SU-DHL-6 (cell line): ENCODE results near the gene MKX.

Source experiments
- H2AFZ ChIP-seq: fragments of 200-600 bp; sonication (generic); 2 replicates; pipeline ENCODE4 v1.6.1; 2014; ENCODE audit warnings: low read depth, mild to moderate bottlenecking, moderate library complexity, mixed read lengths, antibody characterized with exemption, low read length; ENCODE audit not compliant: severe bottlenecking
- H3F3A ChIP-seq: fragments of 200-600 bp; shearing (Covaris generic); 2 replicates; pipeline ENCODE4 v1.6.0; 2016; ENCODE audit warnings: antibody characterized with exemption, mild to moderate bottlenecking; ENCODE audit not compliant: insufficient read depth
- H3K27ac ChIP-seq: fragments of 200-600 bp; sonication (generic); 2 replicates; pipeline ENCODE4 v1.5.1; 2016; ENCODE audit warnings: low read depth, mild to moderate bottlenecking, low read length, moderate library complexity, mixed read lengths
- H3K27me3 ChIP-seq: fragments of 200-600 bp; sonication (generic), shearing (Covaris generic); 2 replicates; pipeline ENCODE4 v1.6.0; 2014; ENCODE audit warnings: mild to moderate bottlenecking, low read length
- H3K36me3 ChIP-seq: fragments of 200-600 bp; sonication (generic); 2 replicates; pipeline ENCODE4 v1.6.1; 2014; ENCODE audit warnings: mild to moderate bottlenecking, low read length, mixed read lengths
- H3K4me2 ChIP-seq: fragments of 300-600, 200-600 bp; shearing (Covaris generic), sonication (generic); 2 replicates; pipeline ENCODE4 v1.6.0; 2014; ENCODE audit warnings: low read length, low read depth, mild to moderate bottlenecking; ENCODE audit not compliant: poor library complexity, severe bottlenecking
- H3K4me3 ChIP-seq: fragments of 200-600 bp; sonication (generic); 2 replicates; pipeline ENCODE4 v1.5.1; 2014; ENCODE audit warnings: antibody characterized with exemption, low read length, mild to moderate bottlenecking, mixed read lengths; ENCODE audit not compliant: insufficient read depth, poor library complexity, severe bottlenecking
- H3K79me2 ChIP-seq: fragments of 200-600 bp; sonication (generic); 2 replicates; pipeline ENCODE4 v1.6.1; 2014; ENCODE audit warnings: mild to moderate bottlenecking, low read length, moderate library complexity; ENCODE audit not compliant: insufficient read depth
- H3K9ac ChIP-seq: fragments of 200-600 bp; sonication (generic); 2 replicates; pipeline ENCODE4 v1.7.0; 2014; ENCODE audit warnings: mild to moderate bottlenecking, low read length
- H3K9me2 ChIP-seq: fragments of 200-600 bp; sonication (generic); replicated peaks from 2 replicates; pipeline ENCODE4 v1.6.1; 2014; ENCODE audit warnings: low read length; ENCODE audit not compliant: insufficient read depth
- H3K9me3 ChIP-seq: fragments of 200-600 bp; sonication (generic); 2 replicates; pipeline ENCODE4 v1.6.1; 2014; ENCODE audit warnings: low read length, mixed read lengths; ENCODE audit not compliant: insufficient read depth
- H4K20me1 ChIP-seq: fragments of 200-600 bp; sonication (generic); 2 replicates; pipeline ENCODE4 v1.6.1; 2014; ENCODE audit warnings: low read depth, mild to moderate bottlenecking, antibody characterized with exemption, low read length, moderate library complexity, mixed read lengths
- EZH2phosphoT487 ChIP-seq: fragments of 200-600 bp; sonication (generic), shearing (Covaris generic); conservative IDR thresholded peaks from 2 replicates; pipeline ENCODE4 v1.6.1; 2018; ENCODE audit warnings: mild to moderate bottlenecking, antibody characterized with exemption, low read length, moderate library complexity, mixed read lengths
- TF ChIP-seq, protein P1 (sequence below): fragments of 200-600 bp; sonication (generic); IDR thresholded peaks from one replicate; pipeline ENCODE4 v1.5.1; 2017; ENCODE audit warnings: antibody characterized with exemption, mild to moderate bottlenecking, low read length, moderate library complexity; ENCODE audit not compliant: insufficient read depth, poor library complexity, severe bottlenecking

The MKX gene

DNA sequence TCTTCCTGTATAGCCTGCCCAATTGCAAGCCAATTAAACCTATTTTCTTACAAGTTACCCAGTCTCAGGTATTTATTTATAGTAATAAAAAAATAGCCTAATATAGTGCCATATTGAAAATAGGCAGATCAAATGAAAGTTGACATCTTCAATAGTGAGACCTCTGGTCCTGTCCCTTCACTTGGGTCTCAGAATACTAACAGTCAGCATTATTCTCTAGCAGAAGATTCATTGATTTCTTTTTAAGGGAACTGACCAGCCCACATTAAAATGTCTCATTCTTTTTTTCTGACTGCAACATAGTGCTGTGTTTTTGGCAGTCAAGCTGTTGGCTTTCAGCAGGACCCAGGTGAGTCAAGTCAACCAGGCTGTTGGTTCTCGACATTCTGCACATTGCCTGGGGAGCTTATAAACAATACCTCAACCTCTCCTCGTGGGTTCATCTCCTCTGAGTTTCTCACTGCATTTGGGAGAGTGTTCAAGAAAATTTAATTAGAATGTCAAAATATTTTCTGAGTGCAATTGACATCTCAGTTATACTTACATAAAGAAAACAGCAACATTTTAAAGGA lies 109.8 kb downstream of the MKX start:
- Histone ChIP-seq H3K27ac (no peak overlapping the region), H3K79me2 (no peaks in the 10 kb centered on the region), H3K9me3 (no peaks in the 10 kb centered on the region), H3K36me3 (no peaks in the 10 kb centered on the region), H4K20me1 (no peaks in the 10 kb centered on the region), H3K27me3 (no peaks in the 10 kb centered on the region), H3K9ac (no peak overlapping the region), H3K4me3 (no peak overlapping the region), H2AFZ (no peak overlapping the region), H3F3A (no peaks in the 10 kb centered on the region), H3K9me2 (no peaks in the 10 kb centered on the region), H3K4me2 (no peak overlapping the region)
- TF ChIP-seq EZH2phosphoT487, result no peak
- TF ChIP-seq, protein P1, sequence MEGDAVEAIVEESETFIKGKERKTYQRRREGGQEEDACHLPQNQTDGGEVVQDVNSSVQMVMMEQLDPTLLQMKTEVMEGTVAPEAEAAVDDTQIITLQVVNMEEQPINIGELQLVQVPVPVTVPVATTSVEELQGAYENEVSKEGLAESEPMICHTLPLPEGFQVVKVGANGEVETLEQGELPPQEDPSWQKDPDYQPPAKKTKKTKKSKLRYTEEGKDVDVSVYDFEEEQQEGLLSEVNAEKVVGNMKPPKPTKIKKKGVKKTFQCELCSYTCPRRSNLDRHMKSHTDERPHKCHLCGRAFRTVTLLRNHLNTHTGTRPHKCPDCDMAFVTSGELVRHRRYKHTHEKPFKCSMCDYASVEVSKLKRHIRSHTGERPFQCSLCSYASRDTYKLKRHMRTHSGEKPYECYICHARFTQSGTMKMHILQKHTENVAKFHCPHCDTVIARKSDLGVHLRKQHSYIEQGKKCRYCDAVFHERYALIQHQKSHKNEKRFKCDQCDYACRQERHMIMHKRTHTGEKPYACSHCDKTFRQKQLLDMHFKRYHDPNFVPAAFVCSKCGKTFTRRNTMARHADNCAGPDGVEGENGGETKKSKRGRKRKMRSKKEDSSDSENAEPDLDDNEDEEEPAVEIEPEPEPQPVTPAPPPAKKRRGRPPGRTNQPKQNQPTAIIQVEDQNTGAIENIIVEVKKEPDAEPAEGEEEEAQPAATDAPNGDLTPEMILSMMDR, result no peak

DNA sequence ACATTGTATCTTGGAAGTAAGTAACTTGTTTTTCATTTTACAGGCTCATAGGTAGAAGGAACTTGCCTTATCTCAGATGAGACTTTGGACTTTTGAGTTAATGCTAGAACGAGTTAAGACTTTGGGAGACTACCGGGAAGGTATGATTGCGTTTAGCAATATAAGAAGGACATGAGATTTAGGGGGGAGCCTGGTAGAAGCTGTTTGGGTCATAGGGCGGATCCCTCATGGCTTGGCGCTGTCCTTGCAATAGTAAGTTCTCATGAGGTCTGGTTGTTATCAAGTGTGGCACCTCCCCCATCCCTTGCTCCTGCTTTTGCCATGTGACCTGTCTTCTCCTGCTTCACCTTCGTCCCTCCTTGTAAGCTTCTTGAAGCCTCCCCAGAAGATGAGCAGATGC lies 110.3 kb downstream of the MKX start:
- no peak overlapping the region for H3K4me3 ChIP-seq
- H3K9ac ChIP-seq, result no peak overlapping the region
- no peaks in the 10 kb centered on the region for H3K27me3 ChIP-seq
- H4K20me1 ChIP-seq, result no peaks in the 10 kb centered on the region
- no peaks in the 10 kb centered on the region for H3K9me2 ChIP-seq
- TF ChIP-seq, protein P1, result no peak
- no peak for TF ChIP-seq EZH2phosphoT487
- no peaks in the 10 kb centered on the region for H3K36me3 ChIP-seq
- no peaks in the 10 kb centered on the region for H3F3A ChIP-seq
- no peak overlapping the region for H2AFZ ChIP-seq
- H3K27ac ChIP-seq, result no peak overlapping the region
- H3K4me2 ChIP-seq, result no peak overlapping the region
- H3K79me2 ChIP-seq, result no peaks in the 10 kb centered on the region
- H3K9me3 ChIP-seq, result no peaks in the 10 kb centered on the region

DNA sequence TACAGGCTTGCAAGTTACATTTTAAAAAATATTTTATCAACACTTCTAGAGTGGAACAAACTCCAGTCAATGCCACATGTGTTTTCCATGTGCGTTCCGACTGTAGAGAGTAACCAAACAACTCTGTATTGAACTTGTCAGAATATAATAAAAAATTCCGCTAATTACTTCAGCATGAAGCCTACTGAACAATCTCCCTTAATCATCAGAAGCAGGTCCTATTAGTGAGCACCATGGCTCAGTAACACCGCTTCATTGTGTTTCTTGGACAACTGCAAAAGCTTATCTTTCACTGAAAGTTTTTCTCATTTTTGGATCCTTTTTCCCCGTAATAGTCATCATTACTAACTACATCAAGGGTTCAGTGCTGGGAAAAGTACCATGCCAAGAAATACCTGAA lies 117.0 kb downstream of the MKX start:
- no peaks in the 10 kb centered on the region for H3F3A ChIP-seq

DNA sequence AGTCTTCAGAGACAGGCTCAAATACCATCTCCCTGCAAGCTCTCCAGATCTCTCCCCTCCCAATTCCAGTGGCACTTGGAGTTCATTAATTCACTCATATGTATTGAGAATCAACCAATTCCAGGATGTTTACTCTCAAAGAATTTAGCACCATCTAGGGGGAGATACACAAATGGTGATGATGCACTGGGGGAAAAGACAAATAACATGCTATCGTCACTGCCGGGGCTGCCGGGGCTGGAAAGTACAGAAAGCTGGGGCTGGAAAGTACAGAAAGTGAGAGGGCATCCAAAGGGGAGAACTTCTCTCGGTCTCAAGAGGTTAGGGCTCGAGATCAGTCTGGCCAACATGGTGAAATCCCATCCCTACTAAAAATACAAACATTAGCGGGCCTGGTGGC lies 118.7 kb downstream of the MKX start:
- Histone ChIP-seq H3K27me3 (no peaks in the 10 kb centered on the region; the same call in 1 of the 2 replicates), H3K9ac (no peak overlapping the region), H3K36me3 (no peaks in the 10 kb centered on the region), H3K27ac (no peak overlapping the region), H3K4me3 (no peak overlapping the region), H3K9me3 (no peaks in the 10 kb centered on the region), H2AFZ (no peak overlapping the region), H3K9me2 (no peaks in the 10 kb centered on the region), H3K79me2 (no peaks in the 10 kb centered on the region), H4K20me1 (no peaks in the 10 kb centered on the region), H3F3A (no peaks in the 10 kb centered on the region), H3K4me2 (no peak overlapping the region)
- TF ChIP-seq, protein P1, result no peak
- TF ChIP-seq EZH2phosphoT487, result no peak

More for the DNA sequence above, 117.0 kb downstream of the MKX start:
- Histone ChIP-seq H3K27ac (no peak overlapping the region), H3K4me2 (no peak overlapping the region), H3K36me3 (no peaks in the 10 kb centered on the region), H3K9me3 (no peaks in the 10 kb centered on the region), H4K20me1 (no peaks in the 10 kb centered on the region), H3K9me2 (no peaks in the 10 kb centered on the region), H3K27me3 (no peaks in the 10 kb centered on the region; the same call in 1 of the 2 replicates), H3K9ac (no peak overlapping the region), H3K79me2 (no peaks in the 10 kb centered on the region), H2AFZ (no peak overlapping the region), H3K4me3 (no peak overlapping the region)
- TF ChIP-seq EZH2phosphoT487, result no peak
